Measurements from ENCODE around the gene CCN5. TPM values are rescaled to one million over a fixed set of nuclear protein-coding genes. Genes with fewer than 3 reads are reported as not detected.

Gene CCN5
- total RNA-seq, 2 experiments from 2014 or later, result not detected

DNA sequence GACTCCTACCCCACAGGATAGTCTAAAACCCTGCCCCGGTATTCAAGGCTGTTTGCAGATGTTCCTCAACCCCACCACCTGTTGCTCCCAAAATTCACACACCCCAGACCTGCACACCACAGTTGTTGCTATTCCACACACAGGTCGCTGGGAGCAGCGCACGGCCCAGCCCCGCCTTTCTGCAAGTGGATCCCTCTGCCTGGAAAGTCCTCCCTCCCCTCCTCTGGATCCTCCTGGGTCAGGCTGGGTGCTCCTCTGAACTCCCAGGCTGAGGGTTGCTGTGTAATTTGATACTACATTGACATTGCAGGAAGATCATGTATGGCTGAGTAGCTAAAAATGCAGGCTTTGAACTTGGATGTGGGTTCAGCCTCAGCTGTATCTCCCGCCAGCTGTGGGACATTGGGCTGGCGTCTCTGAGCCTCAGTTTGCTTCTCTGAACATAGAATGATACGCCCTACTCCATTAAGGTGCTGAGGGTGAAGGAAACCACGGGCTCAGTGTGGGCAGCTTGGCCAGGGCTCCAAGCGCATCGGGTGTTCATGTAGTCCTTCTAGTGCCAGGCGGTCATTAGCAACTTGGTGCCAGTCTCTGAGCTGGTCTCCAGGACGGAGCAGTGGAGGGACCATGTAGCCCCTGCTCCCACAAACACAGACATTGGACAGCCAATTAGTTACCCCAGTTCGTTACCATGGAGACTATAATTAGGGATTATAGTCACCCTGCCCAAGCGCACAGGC is 13.9 kb upstream of the CCN5 start:
- ChIA-PET POLR2A (no interaction called here), CTCF (interaction anchor here (1.3 kb wide), 1 partner anchor 16 kb away, joined by 3 read pairs; no protein-coding TSS in a partner anchor)
- intact Hi-C loops (cut with micrococcal nuclease), result no loop called here
- no peaks in the 10 kb centered on the region for H3K36me3 Mint-ChIP-seq (ENCODE audit: low read depth)
- no peak overlapping the region for H3K4me3 Mint-ChIP-seq
- no peaks in the 10 kb centered on the region for H3K9me3 Mint-ChIP-seq
- ATAC-seq, result no peak
- no peaks in the 10 kb centered on the region for H3K4me1 Mint-ChIP-seq (ENCODE audit: low read depth)
- H3K27me3 Mint-ChIP-seq, result no peaks in the 10 kb centered on the region
- no peak overlapping the region for H3K27ac Mint-ChIP-seq
- TF ChIP-seq, protein P1, sequence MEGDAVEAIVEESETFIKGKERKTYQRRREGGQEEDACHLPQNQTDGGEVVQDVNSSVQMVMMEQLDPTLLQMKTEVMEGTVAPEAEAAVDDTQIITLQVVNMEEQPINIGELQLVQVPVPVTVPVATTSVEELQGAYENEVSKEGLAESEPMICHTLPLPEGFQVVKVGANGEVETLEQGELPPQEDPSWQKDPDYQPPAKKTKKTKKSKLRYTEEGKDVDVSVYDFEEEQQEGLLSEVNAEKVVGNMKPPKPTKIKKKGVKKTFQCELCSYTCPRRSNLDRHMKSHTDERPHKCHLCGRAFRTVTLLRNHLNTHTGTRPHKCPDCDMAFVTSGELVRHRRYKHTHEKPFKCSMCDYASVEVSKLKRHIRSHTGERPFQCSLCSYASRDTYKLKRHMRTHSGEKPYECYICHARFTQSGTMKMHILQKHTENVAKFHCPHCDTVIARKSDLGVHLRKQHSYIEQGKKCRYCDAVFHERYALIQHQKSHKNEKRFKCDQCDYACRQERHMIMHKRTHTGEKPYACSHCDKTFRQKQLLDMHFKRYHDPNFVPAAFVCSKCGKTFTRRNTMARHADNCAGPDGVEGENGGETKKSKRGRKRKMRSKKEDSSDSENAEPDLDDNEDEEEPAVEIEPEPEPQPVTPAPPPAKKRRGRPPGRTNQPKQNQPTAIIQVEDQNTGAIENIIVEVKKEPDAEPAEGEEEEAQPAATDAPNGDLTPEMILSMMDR (IDR thresholded peaks at IDR 0.05), result no peak
- DNase-seq, result no peak

DNA sequence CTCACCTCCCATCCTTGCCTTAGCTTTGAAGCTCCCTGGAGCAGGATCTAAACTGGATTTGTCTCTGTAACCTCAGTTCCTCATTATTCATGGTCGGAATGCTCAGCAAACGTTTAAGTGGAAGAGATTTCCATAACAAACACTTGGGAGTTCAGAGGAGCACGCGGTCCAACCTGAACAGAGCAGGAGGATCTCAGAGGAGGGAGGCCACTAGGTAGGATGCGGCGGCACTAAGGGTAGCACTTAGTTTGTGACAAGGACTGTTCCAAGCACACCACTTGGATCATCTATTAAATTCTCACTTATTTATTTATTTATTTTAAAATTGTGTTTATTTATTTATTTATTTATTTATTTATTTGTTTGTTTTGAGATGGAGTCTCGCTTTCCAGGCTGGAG is 13.3 kb upstream of the CCN5 start:
- H3K27ac Mint-ChIP-seq, result no peak overlapping the region
- POLR2A ChIA-PET, result no interaction called here
- H3K27me3 Mint-ChIP-seq, result no peaks in the 10 kb centered on the region
- H3K9me3 Mint-ChIP-seq, result no peaks in the 10 kb centered on the region
- TF ChIP-seq, protein P1 (IDR thresholded peaks at IDR 0.05), result no peak
- CTCF ChIA-PET, result interaction anchor here (2.5 kb wide), 1 partner anchor 17 kb away, joined by 14 read pairs; no protein-coding TSS in a partner anchor
- H3K4me1 Mint-ChIP-seq (ENCODE audit: low read depth), result no peaks in the 10 kb centered on the region
- DNase-seq (no peak), ATAC-seq (no peak)
- no peaks in the 10 kb centered on the region for H3K36me3 Mint-ChIP-seq (ENCODE audit: low read depth)
- H3K4me3 Mint-ChIP-seq, result no peak overlapping the region
- intact Hi-C loops (cut with micrococcal nuclease), result no loop called here

DNA sequence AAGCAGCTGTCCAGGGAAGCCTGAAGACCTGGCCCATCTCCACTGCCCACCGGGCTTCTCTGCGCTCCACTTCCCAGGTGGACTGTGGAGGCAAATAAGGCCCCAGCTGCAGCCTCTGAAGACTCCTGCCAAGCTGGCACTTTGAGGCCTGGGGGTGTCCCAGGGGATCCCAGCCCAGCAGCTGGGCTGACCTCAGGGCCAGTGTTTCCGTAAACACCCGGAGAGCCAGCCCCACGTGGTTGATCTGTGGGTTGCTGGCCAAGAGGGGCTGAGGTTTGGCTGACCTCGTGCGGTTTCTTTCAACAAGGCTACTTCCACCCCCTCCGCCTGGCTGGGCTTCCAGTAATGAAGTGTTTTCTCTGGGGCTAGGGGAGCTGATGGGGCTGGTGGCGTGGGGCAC is 12.4 kb upstream of the CCN5 start:
- no peaks in the 10 kb centered on the region for H3K4me1 Mint-ChIP-seq (ENCODE audit: low read depth)
- no peak for DNase-seq
- no peak overlapping the region for H3K4me3 Mint-ChIP-seq
- no peaks in the 10 kb centered on the region for H3K36me3 Mint-ChIP-seq (ENCODE audit: low read depth)
- TF ChIP-seq, protein P1 (IDR thresholded peaks at IDR 0.05), result no peak
- intact Hi-C loops (cut with micrococcal nuclease), result no loop called here
- CTCF ChIA-PET, result interaction anchor here (2.5 kb wide), 1 partner anchor 18 kb away, joined by 14 read pairs; no protein-coding TSS in a partner anchor
- H3K9me3 Mint-ChIP-seq, result no peaks in the 10 kb centered on the region
- POLR2A ChIA-PET, result no interaction called here
- H3K27ac Mint-ChIP-seq, result no peak overlapping the region
- no peak for ATAC-seq
- H3K27me3 Mint-ChIP-seq, result no peaks in the 10 kb centered on the region

DNA sequence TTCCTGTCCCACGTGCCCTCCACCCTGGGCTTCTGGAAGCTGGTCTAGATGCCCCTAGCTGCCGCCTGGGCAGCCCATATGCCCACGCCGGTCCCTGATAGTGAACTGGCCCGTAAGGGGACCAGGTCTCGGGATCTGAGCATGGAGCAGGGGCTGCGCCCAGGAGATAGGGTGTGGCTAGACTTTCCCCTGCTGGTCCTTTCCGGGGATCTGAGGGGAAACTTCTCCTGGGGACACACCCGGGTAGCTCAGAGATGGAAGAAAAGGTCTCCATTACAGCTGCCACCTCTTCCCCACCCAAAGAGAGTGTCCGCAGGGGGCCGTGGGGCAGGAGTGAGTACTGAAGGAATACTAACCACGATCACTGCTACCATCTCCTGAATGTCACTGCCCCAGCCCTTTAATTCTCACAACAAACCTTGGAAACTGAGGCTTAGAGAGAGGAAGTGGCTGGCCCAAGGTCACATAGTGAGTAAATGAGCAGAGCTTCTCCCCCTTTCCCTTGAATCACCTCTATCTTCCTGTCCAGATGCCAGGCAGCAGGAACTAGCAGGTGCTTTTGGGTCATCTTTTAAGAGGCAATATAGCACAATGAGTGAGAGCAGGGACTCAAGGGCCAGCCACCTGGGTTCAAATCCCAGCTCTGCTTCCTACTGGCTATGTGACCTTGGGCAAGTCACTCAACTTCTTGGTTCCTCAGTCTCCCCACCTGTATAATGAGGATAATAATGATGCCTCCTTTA is 11.8 kb upstream of the CCN5 start:
- DNase-seq, result no peak
- Mint-ChIP-seq H3K36me3 (ENCODE audit: low read depth) (no peaks in the 10 kb centered on the region), H3K4me3 (no peak overlapping the region), H3K9me3 (no peaks in the 10 kb centered on the region), H3K4me1 (ENCODE audit: low read depth) (no peaks in the 10 kb centered on the region), H3K27me3 (no peaks in the 10 kb centered on the region), H3K27ac (no peak overlapping the region)
- ATAC-seq, result no peak
- TF ChIP-seq, protein P1 (IDR thresholded peaks at IDR 0.05), result no peak
- ChIA-PET CTCF (interaction anchor here (2.5 kb wide), 1 partner anchor 18 kb away, joined by 14 read pairs; no protein-coding TSS in a partner anchor), POLR2A (no interaction called here)
- intact Hi-C loops (cut with micrococcal nuclease), result no loop called here

DNA sequence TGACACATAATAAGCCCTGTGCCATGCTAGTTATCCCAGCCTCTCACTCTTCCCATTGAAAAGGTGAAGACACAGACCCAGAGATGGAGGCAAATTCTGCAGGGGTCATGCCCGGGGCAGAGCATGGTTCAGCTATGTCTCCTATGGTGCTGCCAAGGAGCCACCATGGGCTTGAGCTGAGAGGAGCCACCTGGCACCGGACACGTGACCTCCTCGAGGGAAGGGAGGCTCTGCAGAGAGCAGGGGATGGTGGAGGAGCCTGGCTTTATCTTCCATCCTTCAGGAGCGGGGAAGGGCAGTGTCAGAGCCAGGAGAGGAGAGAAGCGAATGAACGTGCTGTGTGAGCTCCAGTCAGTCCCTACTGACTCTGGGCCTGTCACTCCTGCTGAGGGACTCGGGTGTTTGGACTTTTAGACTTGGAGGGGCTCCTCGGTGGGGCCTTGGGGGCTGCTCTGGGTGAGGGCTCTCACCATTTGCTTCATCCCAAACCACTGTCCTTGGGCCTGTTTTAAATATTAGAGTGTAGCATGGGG is 11.1 kb upstream of the CCN5 start:
- CTCF ChIA-PET, result interaction anchor here (2.5 kb wide), 1 partner anchor 19 kb away, joined by 14 read pairs; no protein-coding TSS in a partner anchor
- no peaks in the 10 kb centered on the region for H3K27me3 Mint-ChIP-seq
- H3K9me3 Mint-ChIP-seq, result no peaks in the 10 kb centered on the region
- H3K4me3 Mint-ChIP-seq, result no peak overlapping the region
- no peaks in the 10 kb centered on the region for H3K36me3 Mint-ChIP-seq (ENCODE audit: low read depth)
- H3K27ac Mint-ChIP-seq, result no peak overlapping the region
- DNase-seq (no peak), ATAC-seq (no peak)
- intact Hi-C loops (cut with micrococcal nuclease), result no loop called here
- no peaks in the 10 kb centered on the region for H3K4me1 Mint-ChIP-seq (ENCODE audit: low read depth)
- TF ChIP-seq, protein P1 (IDR thresholded peaks at IDR 0.05), result no peak
- POLR2A ChIA-PET, result no interaction called here
